NCI-H524 (cell line): ENCODE results near the gene BTBD9.
A peak's percentile ranks its signal among the peaks of the same experiment; 100 is the strongest.

Experiments
- DNase-seq, 2 experiments: peaks; one replicate each; lab custom pipeline; 2025; lab: John Stamatoyannopoulos, UW

The BTBD9 gene

DNA sequence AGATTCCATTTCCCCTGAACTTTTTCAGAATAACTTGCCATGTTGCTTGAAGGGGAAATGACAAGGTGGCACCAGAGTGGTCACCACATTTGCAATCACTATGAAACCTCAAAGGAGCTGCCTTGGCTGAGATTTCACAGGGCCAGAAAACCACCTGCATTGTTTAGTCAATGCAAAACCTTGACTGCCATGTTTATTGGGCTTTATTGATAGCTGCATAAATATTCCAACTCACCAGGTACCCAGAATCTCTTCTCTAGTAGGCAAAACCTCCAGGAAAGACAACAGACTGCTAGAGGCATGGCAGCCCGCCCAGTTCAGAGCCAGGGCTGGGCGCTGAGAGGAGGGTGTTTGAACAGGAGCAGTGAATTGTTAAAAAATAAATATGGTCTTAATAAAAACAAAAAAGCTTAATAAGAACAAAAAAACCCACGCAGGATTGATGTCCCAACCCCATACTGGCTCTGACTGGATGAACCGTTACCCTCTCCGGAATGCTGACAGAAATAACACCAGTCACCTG is 444.6 kb downstream of the BTBD9 start:
- DNase-seq: no peak

DNA sequence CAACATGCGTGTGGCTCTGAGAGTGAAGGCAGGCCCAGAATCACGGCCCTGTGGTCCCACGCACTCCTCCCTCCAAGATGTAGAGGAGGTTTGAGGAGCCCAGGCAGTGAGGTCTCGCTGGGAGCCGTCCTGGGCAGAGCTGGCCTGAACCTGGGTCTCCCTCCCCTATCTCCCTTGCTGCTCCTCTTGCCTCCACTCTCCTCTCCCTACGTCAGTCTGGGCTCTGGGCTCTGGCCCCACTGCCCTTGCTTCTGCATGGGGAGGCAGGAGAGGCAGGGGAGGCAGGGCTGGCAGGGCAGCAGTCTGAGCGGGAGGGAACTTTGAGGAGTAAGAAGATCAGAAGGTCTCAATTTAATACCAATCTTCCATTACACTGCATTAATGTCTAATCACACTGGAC is 445.1 kb downstream of the BTBD9 start:
- no peak for DNase-seq

DNA sequence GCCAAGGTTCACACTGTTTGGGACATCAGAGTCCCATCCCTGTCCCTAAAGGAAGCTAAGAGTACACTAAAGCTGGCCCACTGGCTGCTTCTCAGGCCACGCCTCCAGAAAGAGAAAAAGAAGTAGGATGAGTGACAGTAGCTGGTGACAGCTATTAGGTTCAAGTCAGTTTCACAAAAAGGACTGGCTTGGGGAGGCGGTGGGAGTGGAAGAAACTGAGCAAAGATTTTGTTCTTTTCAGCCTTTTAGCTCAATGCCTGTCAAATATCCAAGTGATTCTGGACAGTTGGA is 445.5 kb downstream of the BTBD9 start:
- no peak for DNase-seq

DNA sequence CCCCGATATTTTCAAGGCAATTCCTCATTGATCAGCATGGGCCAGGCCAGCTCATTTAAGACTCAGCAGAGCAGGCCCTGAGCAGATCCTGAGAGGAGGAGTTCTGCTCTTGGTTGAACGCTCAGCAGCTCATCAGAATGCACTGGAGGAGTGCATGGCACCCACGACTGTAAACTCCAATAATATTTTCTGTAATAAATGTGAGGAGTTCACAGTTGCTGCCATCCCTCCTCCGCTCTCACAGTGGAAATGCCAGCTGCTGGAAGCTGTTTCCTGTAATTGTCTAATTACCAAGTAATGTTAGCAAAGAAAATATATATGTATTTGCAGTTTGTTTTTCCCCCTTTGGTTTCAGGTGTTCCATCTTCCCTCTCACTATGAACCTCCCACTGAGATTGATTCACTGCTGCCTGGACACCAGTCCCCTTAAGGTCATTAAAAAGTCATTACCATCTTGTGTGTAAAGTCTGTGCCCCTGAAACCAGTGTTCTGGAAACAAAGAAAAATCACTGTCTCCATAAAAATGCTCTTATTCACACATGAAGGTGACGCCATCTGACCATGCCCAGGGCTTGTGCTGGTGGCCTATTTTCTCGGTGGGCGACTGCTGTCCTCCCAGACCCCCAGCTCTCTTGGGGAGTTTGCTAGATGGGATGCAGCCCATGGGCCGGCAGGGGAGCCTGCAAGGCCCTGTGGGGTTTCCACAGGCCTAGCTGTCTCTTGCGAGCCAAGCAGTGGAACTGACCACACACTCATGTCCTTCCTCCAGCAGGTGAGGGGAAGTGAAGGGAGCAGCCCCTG is 446.0 kb downstream of the BTBD9 start:
- DNase-seq: no peak

DNA sequence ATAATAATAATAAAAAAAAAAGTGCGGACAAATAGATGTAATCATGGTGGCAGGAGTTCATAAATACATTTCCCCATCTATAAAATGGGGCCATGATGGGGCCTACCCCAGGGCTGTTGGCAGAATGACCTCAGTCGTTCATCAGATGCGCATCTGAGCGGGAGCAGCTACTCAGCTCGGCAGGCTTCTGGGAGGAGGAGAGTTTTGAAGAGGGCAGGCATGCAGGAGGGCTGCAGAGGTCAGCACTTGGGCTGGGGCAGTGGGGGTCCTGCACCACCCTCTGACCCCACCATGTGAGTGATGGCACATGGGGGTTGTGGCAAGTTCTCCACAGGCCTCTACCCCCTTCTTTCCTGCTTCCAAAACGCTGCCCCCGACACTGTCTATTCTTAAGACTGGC is 446.7 kb downstream of the BTBD9 start:
- DNase-seq: no peak

DNA sequence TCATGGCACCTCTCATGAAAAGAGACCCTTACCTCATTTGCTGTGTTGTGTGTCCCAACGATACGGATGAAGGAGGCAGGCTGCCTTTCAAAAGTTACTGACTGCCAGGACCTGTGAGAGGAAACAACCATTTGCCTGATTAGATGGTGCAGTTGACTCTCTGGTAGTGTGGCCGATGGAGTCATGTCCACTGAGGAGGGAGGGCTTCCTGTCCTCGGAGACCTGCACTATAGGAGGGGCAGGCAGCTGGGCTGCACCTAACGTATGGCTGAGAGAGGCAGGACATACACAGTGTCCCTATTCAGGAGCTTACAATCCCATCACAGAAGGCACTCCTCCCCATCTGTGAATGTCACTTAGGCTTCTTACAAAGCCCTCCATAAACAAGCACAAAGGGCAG is 447.2 kb downstream of the BTBD9 start:
- DNase-seq: peak; percentile 35 to 82

DNA sequence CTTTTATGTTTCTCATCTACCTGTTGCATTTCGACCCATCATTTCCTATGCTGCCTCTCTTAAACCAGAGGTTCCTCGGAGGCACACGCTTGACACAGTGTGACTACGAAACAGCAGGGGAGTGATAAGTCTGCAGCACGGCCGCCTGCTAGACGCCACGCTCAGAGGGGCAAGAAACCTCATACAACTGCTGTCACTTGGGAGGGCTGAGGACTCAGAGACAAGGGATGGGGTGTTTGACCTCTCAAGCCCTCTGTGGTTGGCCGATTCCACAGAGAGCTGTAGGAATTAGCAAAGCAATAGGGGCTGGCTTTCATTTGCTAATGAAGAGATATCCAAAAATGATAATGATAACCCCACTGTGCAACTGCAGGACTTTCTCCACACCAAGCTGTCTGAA is 447.7 kb downstream of the BTBD9 start:
- DNase-seq: no peak

DNA sequence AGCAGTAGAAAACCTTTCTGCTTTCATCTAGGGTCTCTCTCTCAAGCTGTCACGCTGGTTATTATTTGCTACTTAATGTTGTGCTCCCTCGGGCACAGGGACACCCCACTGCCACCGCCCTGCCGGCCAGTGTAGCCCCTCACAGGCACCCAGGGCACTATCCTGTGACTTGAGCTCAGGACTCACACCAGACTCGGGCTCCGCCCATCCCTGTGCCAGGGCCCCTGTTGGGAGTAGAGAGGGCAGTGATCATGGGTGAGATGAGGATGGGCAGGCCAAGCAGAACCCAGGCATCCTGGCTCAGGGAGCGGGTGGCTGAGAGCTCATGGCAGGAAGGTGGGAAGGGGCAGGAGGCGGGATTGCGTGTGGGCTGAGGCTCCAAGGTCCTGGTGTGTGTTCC is 448.3 kb downstream of the BTBD9 start:
- DNase-seq: no peak

DNA sequence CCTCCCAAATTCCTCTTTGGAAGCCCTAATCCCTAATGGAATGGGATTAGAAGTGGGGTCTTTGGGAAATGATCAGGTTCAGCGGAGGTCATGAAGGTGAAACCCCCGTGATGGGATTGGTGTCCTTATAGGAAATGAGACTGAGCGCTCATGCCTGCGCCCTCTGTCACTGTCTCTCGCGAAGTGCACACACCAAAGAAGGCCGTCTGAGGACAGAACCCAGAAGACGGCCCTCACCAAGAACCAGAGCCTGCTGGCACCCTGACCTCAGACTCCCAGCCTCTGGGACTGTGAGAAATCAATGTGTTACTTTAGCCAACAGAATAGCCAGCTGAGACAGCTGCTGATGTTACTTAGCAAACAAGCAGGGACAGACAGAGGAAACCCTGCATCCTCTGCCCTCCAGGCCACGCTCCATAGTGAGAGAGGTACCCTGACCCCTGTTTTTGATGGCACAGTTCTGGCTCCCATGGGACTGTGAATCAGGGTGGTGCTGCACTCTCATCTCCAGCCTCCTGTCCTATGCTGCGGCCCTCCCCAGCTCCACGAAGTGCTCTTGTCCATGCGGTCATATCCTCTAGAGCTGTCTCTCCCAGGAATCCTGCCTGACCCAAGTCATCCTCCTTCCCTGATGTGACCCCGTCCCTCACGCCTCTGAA is 450.9 kb downstream of the BTBD9 start:
- no peak for DNase-seq

DNA sequence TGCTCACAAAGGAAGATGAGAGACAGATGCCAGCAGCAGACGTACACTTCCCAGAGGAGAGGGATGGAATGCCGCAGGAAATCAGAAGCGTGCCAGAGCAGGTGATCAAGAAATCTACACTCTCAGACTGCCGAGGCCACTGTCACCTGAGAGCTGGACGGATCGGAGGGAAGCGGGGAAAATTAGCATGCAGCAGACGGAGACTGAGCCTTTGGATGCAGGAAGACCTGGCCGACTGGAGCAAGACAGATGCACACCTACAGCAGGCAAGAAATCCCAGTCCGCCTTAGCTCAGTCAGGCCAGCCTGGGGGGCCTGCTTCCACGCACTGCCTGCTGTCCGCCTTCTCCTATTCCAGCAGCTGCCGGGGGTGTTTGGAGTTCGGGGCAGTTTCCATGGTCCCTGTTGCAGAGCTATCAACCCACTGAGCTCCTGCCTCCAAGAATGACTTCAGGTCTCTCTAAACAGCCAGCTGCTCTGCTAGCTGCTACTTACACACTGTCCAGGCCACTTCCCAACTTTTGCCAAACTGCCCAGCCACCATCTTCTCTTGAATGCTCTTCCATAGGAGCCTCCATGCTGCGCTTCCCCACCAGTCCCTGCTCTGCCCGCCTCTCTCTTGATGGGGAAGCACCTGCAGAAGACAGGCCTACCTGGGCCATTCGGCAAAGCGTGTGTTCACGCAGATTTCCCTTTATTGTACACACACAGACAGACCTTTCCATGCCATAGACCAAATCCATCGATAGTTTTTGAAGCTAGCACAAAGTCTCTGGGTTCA is 451.7 kb downstream of the BTBD9 start:
- DNase-seq: peak; percentile 42 to 74

DNA sequence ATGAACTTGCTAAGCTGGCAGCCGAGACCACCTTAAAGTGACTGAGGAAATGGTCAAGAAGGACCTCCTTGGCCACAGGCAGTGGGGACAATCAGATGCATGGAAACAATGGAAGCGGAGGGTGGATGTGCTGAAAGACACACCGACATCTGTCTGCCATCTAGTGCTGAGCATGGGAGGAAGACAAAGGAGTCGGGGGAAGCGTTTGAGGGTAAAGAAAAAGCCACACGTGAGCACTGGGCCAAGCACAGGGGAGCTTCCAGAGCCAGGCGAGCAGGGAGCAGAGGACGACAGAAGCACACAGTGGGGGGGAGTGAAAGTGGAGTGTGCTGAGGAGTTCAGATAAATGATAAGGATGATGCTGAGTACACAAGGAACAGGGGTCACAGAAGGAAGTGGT is 452.4 kb downstream of the BTBD9 start:
- DNase-seq: peak in 1 of 2 experiments; percentile 40

DNA sequence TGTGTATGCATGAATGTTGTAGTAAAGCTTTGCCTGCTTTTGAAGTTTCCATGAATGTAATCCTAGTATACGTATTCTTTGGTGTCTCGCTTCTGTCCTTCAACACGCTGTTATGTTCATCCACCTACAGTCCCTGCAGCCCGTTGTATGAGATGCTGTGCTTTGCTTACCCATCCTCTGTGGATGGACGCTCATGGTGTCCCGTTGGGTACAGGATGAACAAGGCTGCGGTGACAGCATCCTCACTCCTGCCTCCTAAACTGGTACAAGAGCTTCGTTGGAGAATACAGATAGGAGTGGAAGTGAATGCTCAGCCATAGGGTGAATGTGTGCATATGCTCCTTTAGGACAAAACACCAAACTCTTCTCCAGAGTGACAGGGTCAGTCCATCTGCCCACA is 454.0 kb downstream of the BTBD9 start:
- DNase-seq: no peak

DNA sequence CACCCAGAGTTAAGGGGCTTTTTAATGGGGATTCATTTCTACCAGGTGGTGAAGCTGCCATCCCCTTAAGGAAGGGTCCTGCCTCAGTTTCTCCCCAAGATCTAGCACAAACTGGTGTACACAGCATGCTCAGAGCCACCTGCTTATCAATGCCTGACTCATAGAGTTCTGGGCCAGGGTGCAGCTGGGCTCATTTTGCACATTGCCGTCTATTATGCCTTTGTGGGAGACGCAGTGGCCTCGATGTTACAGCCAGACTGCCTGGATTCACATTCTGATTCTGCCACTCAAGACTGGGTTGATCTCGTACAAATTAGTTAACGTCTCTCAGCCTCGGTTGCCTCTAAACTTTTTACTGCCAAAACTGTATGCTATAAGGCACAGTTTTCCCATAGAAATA is 454.5 kb downstream of the BTBD9 start:
- no peak for DNase-seq

DNA sequence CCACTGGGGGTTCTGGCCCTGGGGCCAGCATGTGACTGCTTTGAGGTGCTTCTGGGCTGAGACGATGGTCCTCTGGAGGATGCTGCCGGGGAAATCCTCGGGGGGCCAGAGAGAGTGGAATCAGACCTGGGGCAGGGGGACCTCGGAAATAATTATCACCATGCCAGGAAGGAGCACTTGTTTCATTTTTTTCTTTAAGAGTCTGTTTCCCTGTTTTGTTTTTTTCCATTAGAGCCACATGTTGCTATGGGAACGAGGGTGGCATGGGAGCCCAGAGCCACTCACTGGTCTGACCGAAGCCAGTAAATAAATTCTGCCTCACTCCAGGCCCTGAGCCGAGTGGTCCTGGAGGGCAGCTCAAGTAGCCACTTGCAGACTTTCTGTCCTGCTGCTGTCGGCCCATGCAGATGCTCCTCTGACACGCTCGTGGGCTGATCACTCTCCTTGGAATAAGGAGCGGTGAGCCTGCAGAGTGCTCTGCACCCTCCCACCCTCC is 455.1 kb downstream of the BTBD9 start:
- DNase-seq: peak; percentile 7 to 43

DNA sequence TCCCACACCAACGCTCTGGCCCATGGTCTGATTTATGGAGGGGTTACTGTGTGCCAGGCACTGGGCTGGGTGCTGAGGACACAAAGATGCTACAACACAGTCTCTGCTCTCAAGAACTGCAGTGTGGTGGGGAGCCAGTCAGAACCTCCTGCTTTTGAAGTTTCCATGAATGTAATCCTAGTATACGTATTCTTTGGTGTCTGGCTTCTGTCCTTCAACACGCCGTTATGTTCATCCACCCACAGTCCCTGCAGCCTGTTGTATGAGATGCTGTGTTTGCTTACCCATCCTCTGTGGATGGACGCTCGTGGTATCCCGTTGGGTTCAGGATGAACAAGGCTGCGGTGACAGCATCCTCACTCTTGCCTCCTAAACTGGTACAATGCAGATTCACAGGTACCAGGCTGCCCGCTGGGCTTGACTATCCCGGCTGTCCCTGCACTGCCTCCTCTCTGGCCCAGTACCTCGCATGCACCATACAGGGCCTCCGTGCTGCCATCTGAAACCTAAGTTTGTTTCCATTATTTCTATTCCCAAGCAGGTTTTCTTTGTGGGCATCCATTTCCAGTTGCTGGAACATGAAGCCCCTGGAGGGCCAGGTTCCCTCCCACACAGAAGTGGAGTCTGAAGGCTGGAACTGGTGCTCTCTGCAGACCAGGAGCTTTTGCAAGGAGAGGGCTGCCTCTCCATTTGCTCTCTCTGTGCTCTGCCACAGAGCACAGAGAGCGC is 455.7 kb downstream of the BTBD9 start:
- DNase-seq: no peak

DNA sequence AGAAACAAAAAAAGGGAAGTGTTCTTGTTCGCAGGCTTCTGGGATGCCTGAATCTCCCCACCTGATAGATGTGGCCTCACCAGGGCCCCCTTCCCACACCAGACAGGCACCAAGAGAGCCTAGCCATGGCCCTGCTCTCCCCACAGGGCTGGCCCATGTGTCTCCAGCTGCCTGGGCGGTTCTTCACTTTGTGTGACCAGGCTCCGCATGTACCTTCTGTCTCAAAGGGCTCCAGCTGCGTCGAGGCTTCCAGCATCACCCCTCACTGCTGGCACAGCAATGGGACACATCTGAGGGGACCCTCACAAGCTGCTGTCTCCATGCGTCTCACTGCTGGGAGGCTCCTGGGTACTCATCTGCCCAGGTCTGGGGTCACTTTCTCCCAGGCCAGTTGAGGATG is 457.3 kb downstream of the BTBD9 start:
- no peak for DNase-seq

DNA sequence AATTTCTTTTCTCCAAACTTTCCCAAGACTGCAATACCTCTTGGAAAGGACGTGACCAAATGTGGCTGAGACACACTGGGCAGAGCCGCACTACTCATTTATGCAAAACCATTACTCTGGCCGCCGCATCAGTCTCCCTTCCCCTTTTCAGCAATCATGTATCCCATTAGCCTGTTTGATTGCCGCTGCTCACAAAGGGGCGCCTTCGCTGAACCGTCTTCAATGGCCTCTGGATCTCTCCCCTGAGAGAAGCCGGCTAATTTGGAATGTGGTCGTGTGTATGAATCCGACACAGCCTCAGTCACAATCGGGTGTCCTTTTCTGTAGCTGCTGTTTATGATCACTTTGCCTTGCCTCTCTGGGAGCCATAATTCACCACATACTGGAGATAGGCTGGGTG is 459.1 kb downstream of the BTBD9 start:
- DNase-seq: no peak

DNA sequence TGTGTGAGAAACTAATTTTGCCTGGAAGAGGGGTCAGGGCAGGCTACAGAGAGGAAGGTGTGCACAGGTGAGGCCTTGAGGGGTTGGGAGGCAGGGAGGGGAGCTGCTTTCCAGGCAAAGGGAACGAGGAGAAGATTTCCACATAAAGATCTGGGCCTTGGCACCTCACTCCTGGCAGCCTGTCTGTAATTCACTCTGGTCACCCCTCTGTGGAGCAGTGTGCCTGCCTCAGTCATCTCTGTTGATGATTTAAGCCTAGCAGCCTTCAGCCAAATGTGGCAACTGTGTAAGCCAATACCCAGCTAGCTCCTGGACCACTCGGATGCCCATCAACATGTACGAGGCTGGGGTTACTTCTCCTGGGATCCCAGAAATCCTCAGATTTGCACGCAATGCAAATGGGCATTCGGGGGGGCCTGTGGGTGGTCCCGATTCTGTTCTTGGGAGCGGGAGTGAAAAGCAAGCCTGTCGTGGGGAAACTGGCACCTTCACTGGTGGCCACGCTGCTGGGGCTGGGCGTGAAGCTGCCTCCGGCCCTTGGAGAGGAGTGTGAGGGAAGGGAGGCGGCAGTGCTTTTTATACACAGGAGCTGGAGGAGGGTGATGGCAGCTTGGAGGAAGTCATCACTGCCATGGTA is 459.8 kb downstream of the BTBD9 start:
- DNase-seq: no peak

DNA sequence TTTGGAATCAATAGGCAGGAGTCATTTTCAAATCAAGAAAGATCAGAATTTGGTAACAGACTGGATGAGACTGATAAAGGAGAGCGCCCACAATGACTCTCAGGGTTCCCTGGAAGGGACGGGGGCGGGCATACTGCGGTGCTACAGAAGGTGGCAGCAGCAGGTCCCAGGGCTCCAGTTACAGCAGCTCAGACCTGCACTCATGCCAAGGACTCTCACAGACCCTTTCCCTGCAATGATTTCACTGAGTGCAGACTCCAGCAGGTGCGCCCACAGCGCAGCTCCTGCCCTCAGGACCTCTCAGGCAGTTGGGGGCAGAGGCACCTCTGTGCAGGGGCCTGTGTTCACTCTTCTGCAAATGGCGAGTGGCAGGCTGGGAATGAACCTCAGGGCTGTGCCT is 460.4 kb downstream of the BTBD9 start:
- DNase-seq: peak in 1 of 2 experiments; percentile 15

DNA sequence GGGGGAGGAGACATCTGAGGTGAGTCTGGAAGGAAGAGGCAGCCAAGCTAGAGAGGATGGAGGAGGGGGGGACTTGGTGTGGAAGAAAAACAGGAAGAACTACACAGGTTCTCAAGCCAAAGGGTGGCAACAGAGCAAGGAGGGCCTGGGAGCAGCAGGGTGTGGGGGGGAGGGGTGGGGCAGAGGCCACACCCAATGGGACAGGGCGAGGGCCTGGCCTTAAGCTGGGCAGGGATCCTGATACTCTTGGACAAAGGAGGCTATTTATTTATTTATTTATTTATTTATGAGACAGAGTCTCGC is 461.2 kb downstream of the BTBD9 start:
- no peak for DNase-seq

DNA sequence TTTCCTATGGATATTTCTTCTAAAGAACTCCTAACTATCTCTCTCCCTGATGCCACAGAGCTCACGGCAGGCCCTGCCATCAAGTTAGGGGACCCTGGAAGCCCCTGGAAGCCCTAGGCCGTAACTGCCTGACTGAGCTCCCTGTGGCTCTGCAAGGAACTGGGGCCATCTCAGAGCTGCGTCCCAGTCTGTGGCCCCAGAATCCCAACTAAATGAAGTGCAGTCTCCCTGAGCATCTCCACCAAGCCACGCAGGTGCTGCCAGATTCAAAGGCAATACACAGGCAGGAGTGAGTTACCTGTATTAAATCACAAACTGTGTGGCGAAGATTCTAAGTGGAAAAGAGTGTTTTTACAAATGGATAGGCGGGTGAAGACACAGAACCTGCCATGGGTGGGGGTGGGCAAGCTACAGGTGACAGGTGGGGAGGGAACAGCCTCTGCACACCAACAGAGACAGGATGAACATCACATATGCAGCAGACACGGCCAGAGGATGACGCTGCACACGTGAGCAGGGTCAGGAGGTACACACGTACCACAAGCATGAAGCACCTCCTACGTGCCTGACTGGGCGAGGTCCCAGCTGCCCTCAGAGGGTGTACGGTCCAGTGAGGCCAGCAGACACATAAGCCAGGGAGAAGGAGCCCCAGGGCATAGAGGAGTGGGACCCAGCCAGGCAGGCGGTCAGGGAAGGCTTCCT is 461.7 kb downstream of the BTBD9 start:
- no peak for DNase-seq
